HG03025 (cell line): ENCODE data around the gene PPP1R26.
"Not testable (repeated sequence)": the region's sequence is repeated elsewhere in the genome, so short reads cannot be mapped to it uniquely, and the experiment has no call there.

Experiments
- ATAC-seq: cut with Tn5 transposase; IDR thresholded peaks from one replicate; pipeline ENCODE4 v1.9.1; 2021; ENCODE audit warnings: mild to moderate bottlenecking, moderate library complexity; ENCODE audit not compliant: unreplicated experiment, low FRiP score

The PPP1R26 gene

GRCh38 chr9:135479469-135480052 lies at the start of gene PPP1R26:
TSS of gene PPP1R26 (plus strand) at chr9:135479782. CDS start at chr9:135484511, 4,729 bp downstream.
- ATAC-seq: no peak

GRCh38 chr9:135437259-135437658 lies 42.3 kb upstream of the PPP1R26 start:
- ATAC-seq: no peak

- ATAC-seq: not testable (repeated sequence)
Observed at GRCh38 chr9:135437696-135438095, 41.9 kb upstream of the PPP1R26 start.

GRCh38 chr9:135438581-135439232 lies 40.9 kb upstream of the PPP1R26 start:
- ATAC-seq: not testable (repeated sequence)

GRCh38 chr9:135439514-135439913 lies 40.1 kb upstream of the PPP1R26 start:
- not testable (repeated sequence) for ATAC-seq

GRCh38 chr9:135439916-135440315 lies 39.7 kb upstream of the PPP1R26 start:
- ATAC-seq: no peak

- no peak for ATAC-seq
Observed at GRCh38 chr9:135440620-135441019, 39.0 kb upstream of the PPP1R26 start.

GRCh38 chr9:135441105-135442071 lies 38.2 kb upstream of the PPP1R26 start:
- ATAC-seq: not testable (repeated sequence)

- ATAC-seq: no peak
Observed at GRCh38 chr9:135442075-135442474, 37.5 kb upstream of the PPP1R26 start.

GRCh38 chr9:135443797-135444425 lies 35.7 kb upstream of the PPP1R26 start:
- no peak for ATAC-seq

- ATAC-seq: no peak
Observed at GRCh38 chr9:135447126-135447525, 32.5 kb upstream of the PPP1R26 start.

GRCh38 chr9:135448663-135449100 lies 30.9 kb upstream of the PPP1R26 start:
- no peak for ATAC-seq

- not testable (repeated sequence) for ATAC-seq
Observed at GRCh38 chr9:135449532-135449931, 30.1 kb upstream of the PPP1R26 start.

- ATAC-seq: no peak
Observed at GRCh38 chr9:135450956-135451355, 28.6 kb upstream of the PPP1R26 start.

- ATAC-seq: not testable (repeated sequence)
Observed at GRCh38 chr9:135451909-135452308, 27.7 kb upstream of the PPP1R26 start.

GRCh38 chr9:135454737-135455136 lies 24.8 kb upstream of the PPP1R26 start:
- ATAC-seq: no peak

- no peak for ATAC-seq
Observed at GRCh38 chr9:135455401-135456030, 24.1 kb upstream of the PPP1R26 start.

GRCh38 chr9:135456436-135457104 lies 23.0 kb upstream of the PPP1R26 start:
- ATAC-seq: no peak

- ATAC-seq: not testable (repeated sequence)
Observed at GRCh38 chr9:135458478-135458877, 21.1 kb upstream of the PPP1R26 start.

GRCh38 chr9:135461936-135462335 lies 17.6 kb upstream of the PPP1R26 start:
- ATAC-seq: no peak
